ENCODE results near the gene SBF2.

The SBF2 gene

DNA sequence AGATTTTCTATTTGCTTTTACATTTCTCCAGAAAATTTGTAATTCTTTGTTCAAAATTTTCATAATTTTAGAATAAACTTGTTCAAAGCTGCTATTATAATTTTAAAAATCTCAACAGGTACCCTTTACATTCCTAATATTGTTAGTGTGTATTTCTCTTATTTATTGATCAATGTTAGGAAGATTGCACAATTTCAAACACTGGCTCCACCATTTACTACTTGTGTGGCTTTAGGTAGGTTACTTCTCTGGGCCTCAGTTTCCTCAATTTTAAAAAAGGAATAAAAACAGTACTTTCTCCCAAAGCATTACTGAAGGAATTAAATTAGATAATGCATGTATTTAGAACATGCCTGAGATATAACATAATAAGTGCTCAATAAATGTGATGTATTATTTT lies 180.2 kb downstream of the SBF2 start:
- H2BK12ac ChIP-seq (ENCODE audit: low read length), result no peak overlapping the region
- no peak overlapping the region for H3K4me3 ChIP-seq (ENCODE audit: low read length in 2 of 2)
- no peak overlapping the region for H2BK120ac ChIP-seq (ENCODE audit: low read depth, low read length)
- no peak overlapping the region for H3K18ac ChIP-seq (ENCODE audit: low read length)
- no peak overlapping the region for H3K27ac ChIP-seq (replicated peaks; ENCODE audit: low read length)
- no peak overlapping the region for H4K91ac ChIP-seq (ENCODE audit: low read depth, low read length, poor library complexity)
- no peak overlapping the region for H3K4ac ChIP-seq (ENCODE audit: low read length)
- DNase-seq (ENCODE audit: low spot score), result no peak
- H3K27me3 ChIP-seq (ENCODE audit: control insufficient read depth in 3 of 3, insufficient read depth in 3 of 3, low read depth in 1 of 3, low read length in 3 of 3), result no peaks in the 10 kb centered on the region
- no peak overlapping the region for H3K23ac ChIP-seq (ENCODE audit: low read depth, low read length, poor library complexity)
- H3K14ac ChIP-seq (ENCODE audit: low read length), result no peak overlapping the region
- no peak overlapping the region for H2AK5ac ChIP-seq (ENCODE audit: low read depth, low read length)
- H4K8ac ChIP-seq (ENCODE audit: low read depth, low read length), result no peak overlapping the region
- H3K9ac ChIP-seq (ENCODE audit: low read depth, low read length, poor library complexity), result no peak overlapping the region
- peaks cover 0 to 4% of the 10 kb centered on the region in 2 donors for H3K9me3 ChIP-seq (replicated peaks in 1 of 2; ENCODE audit: control insufficient read depth in 2 of 2, insufficient read depth in 1 of 2, low read depth in 1 of 2, low read length in 2 of 2)
- H2BK15ac ChIP-seq (ENCODE audit: low read length), result no peak overlapping the region
- H3K79me1 ChIP-seq (ENCODE audit: low read depth, low read length), result no peaks in the 10 kb centered on the region
- no peaks in the 10 kb centered on the region for H3K4me1 ChIP-seq (ENCODE audit: control insufficient read depth in 2 of 2, insufficient read depth in 1 of 2, low read depth in 1 of 2, low read length in 2 of 2)
- no peaks in the 10 kb centered on the region for H3K36me3 ChIP-seq (replicated peaks in 1 of 2; ENCODE audit: control insufficient read depth in 2 of 2, insufficient read depth in 2 of 2, low read length in 2 of 2)
- no peak overlapping the region for H3K4me2 ChIP-seq (ENCODE audit: insufficient read depth, low read length, poor library complexity, severe bottlenecking)
- no peak overlapping the region for H2BK5ac ChIP-seq (ENCODE audit: low read length)
- no peak overlapping the region for H2AFZ ChIP-seq (ENCODE audit: low read length)

DNA sequence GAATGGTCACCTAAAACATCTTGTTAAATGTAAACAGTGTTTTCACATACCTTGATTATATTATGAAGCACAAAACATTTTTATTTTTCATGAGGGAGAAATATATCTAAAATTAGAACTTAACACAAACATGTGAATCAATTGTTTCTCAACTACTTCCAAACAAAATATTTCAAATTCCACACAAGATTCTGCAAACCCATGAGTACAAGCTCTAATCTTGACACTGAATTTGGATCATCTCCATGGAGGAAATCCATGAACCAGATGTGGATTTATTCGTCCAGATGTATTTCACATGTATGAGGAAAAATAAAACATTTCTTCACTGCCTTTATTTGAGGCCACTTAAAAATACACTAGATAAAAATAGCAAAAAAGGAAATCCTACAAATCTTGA lies 184.2 kb downstream of the SBF2 start:
- H3K18ac ChIP-seq (ENCODE audit: low read length), result no peak overlapping the region
- no peak for DNase-seq (ENCODE audit: low spot score)
- no CpG with 5 or more reads among the region's 1 CpG for WGBS, 2 donors (ENCODE audit: extremely low coverage in 2 of 2, insufficient read length in 2 of 2, insufficient replicate concordance in 1 of 2)
- H3K14ac ChIP-seq (ENCODE audit: low read length), result no peak overlapping the region
- H2BK12ac ChIP-seq (ENCODE audit: low read length), result no peak overlapping the region
- no peak overlapping the region for H4K8ac ChIP-seq (ENCODE audit: low read depth, low read length)
- no peaks in the 10 kb centered on the region for H3K27me3 ChIP-seq (ENCODE audit: control insufficient read depth in 3 of 3, insufficient read depth in 3 of 3, low read depth in 1 of 3, low read length in 3 of 3)
- H3K23ac ChIP-seq (ENCODE audit: low read depth, low read length, poor library complexity), result no peak overlapping the region
- H2BK15ac ChIP-seq (ENCODE audit: low read length), result no peak overlapping the region
- no peak overlapping the region for H2BK120ac ChIP-seq (ENCODE audit: low read depth, low read length)
- H3K4me2 ChIP-seq (ENCODE audit: insufficient read depth, low read length, poor library complexity, severe bottlenecking), result no peak overlapping the region
- no peak overlapping the region for H3K4ac ChIP-seq (ENCODE audit: low read length)
- H2BK5ac ChIP-seq (ENCODE audit: low read length), result no peak overlapping the region
- no peaks in the 10 kb centered on the region for H3K9me3 ChIP-seq (replicated peaks in 1 of 2; ENCODE audit: control insufficient read depth in 2 of 2, insufficient read depth in 1 of 2, low read depth in 1 of 2, low read length in 2 of 2)
- no peak overlapping the region for H2AK5ac ChIP-seq (ENCODE audit: low read depth, low read length)
- H3K9ac ChIP-seq (ENCODE audit: low read depth, low read length, poor library complexity), result no peak overlapping the region
- H3K27ac ChIP-seq (replicated peaks; ENCODE audit: low read length), result no peak overlapping the region
- no peak overlapping the region for H2AFZ ChIP-seq (ENCODE audit: low read length)
- no peak overlapping the region for H4K91ac ChIP-seq (ENCODE audit: low read depth, low read length, poor library complexity)
- no peaks in the 10 kb centered on the region for H3K79me1 ChIP-seq (ENCODE audit: low read depth, low read length)
- no peaks in the 10 kb centered on the region for H3K36me3 ChIP-seq (replicated peaks in 1 of 2; ENCODE audit: control insufficient read depth in 2 of 2, insufficient read depth in 2 of 2, low read length in 2 of 2)
- no peaks in the 10 kb centered on the region for H3K4me1 ChIP-seq (ENCODE audit: control insufficient read depth in 2 of 2, insufficient read depth in 1 of 2, low read depth in 1 of 2, low read length in 2 of 2)
- no peak overlapping the region for H3K4me3 ChIP-seq (ENCODE audit: low read length in 2 of 2)

- Histone ChIP-seq H4K91ac (ENCODE audit: low read depth, low read length, poor library complexity) (no peak overlapping the region), H2AK5ac (ENCODE audit: low read depth, low read length) (no peak overlapping the region), H2AFZ (ENCODE audit: low read length) (no peak overlapping the region), H3K4me2 (ENCODE audit: insufficient read depth, low read length, poor library complexity, severe bottlenecking) (no peak overlapping the region), H3K14ac (ENCODE audit: low read length) (no peak overlapping the region), H3K23ac (ENCODE audit: low read depth, low read length, poor library complexity) (no peak overlapping the region), H4K8ac (ENCODE audit: low read depth, low read length) (no peak overlapping the region), H2BK5ac (ENCODE audit: low read length) (no peak overlapping the region), H3K27ac (replicated peaks; ENCODE audit: low read length) (no peak overlapping the region), H3K9ac (ENCODE audit: low read depth, low read length, poor library complexity) (no peak overlapping the region), H3K79me1 (ENCODE audit: low read depth, low read length) (no peaks in the 10 kb centered on the region), H3K4me1 (ENCODE audit: control insufficient read depth in 2 of 2, insufficient read depth in 1 of 2, low read depth in 1 of 2, low read length in 2 of 2) (peaks cover 0 to 4% of the 10 kb centered on the region in 2 donors), H2BK15ac (ENCODE audit: low read length) (no peak overlapping the region), H3K9me3 (replicated peaks in 1 of 2; ENCODE audit: control insufficient read depth in 2 of 2, insufficient read depth in 1 of 2, low read depth in 1 of 2, low read length in 2 of 2) (no peaks in the 10 kb centered on the region), H2BK12ac (ENCODE audit: low read length) (no peak overlapping the region), H3K27me3 (ENCODE audit: control insufficient read depth in 3 of 3, insufficient read depth in 3 of 3, low read depth in 1 of 3, low read length in 3 of 3) (no peaks in the 10 kb centered on the region), H3K18ac (ENCODE audit: low read length) (no peak overlapping the region), H3K4me3 (ENCODE audit: low read length in 2 of 2) (no peak overlapping the region), H3K36me3 (replicated peaks in 1 of 2; ENCODE audit: control insufficient read depth in 2 of 2, insufficient read depth in 2 of 2, low read length in 2 of 2) (no peaks in the 10 kb centered on the region), H3K4ac (ENCODE audit: low read length) (no peak overlapping the region), H2BK120ac (ENCODE audit: low read depth, low read length) (no peak overlapping the region)
- no CpG with 5 or more reads among the region's 3 CpGs for WGBS, 2 donors (ENCODE audit: extremely low coverage in 2 of 2, insufficient read length in 2 of 2, insufficient replicate concordance in 1 of 2)
- DNase-seq (ENCODE audit: low spot score), result no peak
Measured at GRCh38 chr11:10108915-10109680, 184.9 kb downstream of the SBF2 start.

- Histone ChIP-seq H2BK5ac (ENCODE audit: low read length) (no peak overlapping the region), H3K4me3 (ENCODE audit: low read length in 2 of 2) (no peak overlapping the region), H3K9me3 (replicated peaks in 1 of 2; ENCODE audit: control insufficient read depth in 2 of 2, insufficient read depth in 1 of 2, low read depth in 1 of 2, low read length in 2 of 2) (no peaks in the 10 kb centered on the region), H2BK120ac (ENCODE audit: low read depth, low read length) (no peak overlapping the region), H2BK12ac (ENCODE audit: low read length) (no peak overlapping the region), H4K91ac (ENCODE audit: low read depth, low read length, poor library complexity) (no peak overlapping the region), H2AFZ (ENCODE audit: low read length) (no peak overlapping the region), H3K23ac (ENCODE audit: low read depth, low read length, poor library complexity) (no peak overlapping the region), H2AK5ac (ENCODE audit: low read depth, low read length) (no peak overlapping the region), H3K79me1 (ENCODE audit: low read depth, low read length) (no peaks in the 10 kb centered on the region), H2BK15ac (ENCODE audit: low read length) (no peak overlapping the region), H3K4ac (ENCODE audit: low read length) (no peak overlapping the region), H3K27me3 (ENCODE audit: control insufficient read depth in 3 of 3, insufficient read depth in 3 of 3, low read depth in 1 of 3, low read length in 3 of 3) (no peaks in the 10 kb centered on the region), H3K18ac (ENCODE audit: low read length) (no peak overlapping the region), H3K4me1 (ENCODE audit: control insufficient read depth in 2 of 2, insufficient read depth in 1 of 2, low read depth in 1 of 2, low read length in 2 of 2) (peaks cover 0 to 5% of the 10 kb centered on the region in 2 donors), H3K9ac (ENCODE audit: low read depth, low read length, poor library complexity) (no peak overlapping the region), H3K14ac (ENCODE audit: low read length) (no peak overlapping the region), H3K27ac (replicated peaks; ENCODE audit: low read length) (no peak overlapping the region), H4K8ac (ENCODE audit: low read depth, low read length) (no peak overlapping the region), H3K36me3 (replicated peaks in 1 of 2; ENCODE audit: control insufficient read depth in 2 of 2, insufficient read depth in 2 of 2, low read length in 2 of 2) (no peaks in the 10 kb centered on the region), H3K4me2 (ENCODE audit: insufficient read depth, low read length, poor library complexity, severe bottlenecking) (no peak overlapping the region)
- WGBS, 2 donors (ENCODE audit: extremely low coverage in 2 of 2, insufficient read length in 2 of 2, insufficient replicate concordance in 1 of 2), result no CpG with 5 or more reads among the region's 2 CpGs
- DNase-seq (ENCODE audit: low spot score), result no peak
Measured at GRCh38 chr11:10107497-10107896, 186.5 kb downstream of the SBF2 start.
